SH-SY5Y (cell line): ENCODE data around the gene ABTB2.

Experiments used
- GATA2 ChIP-seq: IDR thresholded peaks from 2 replicates; pipeline ENCODE4 v1.6.1; 2011; ENCODE audit warnings: mild to moderate bottlenecking, low read depth, low read length
- GATA3 ChIP-seq: IDR thresholded peaks from 2 replicates; pipeline ENCODE4 v1.6.1; 2011; ENCODE audit warnings: low read depth, mild to moderate bottlenecking, low read length, moderate library complexity

DNA sequence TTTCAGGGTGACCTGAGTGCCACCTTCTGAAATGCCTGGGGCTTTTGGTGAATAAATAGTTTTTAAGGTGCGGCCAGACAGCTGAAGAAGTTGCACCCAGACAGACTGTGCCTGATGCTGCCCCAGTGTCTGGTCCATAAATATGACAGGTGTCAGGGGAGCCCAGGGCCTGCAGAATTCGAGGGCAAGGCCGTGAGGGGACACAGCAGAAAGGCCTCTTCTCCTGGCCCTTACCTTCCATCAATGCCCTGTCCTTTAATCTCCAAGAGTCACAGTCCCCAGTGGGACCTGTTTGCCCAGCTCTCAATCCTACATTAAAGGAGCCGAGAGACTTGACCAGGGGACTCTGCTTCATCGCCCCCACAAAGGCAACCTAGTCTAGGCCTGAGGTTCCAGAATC, 206.6 kb downstream of the ABTB2 start:
- TF ChIP-seq GATA2 (no peak), GATA3 (no peak)
